Nephron progenitor cell (in vitro differentiated cells): ENCODE data around the gene DDX3X.

Experiments
- DNase-seq: peaks from one replicate; pipeline ENCODE4 v3.0.0; 2021
- H3K27ac Mint-ChIP-seq: 2 replicates; pipeline ENCODE4 v1.8.0; 2021; ENCODE audit warnings: mild to moderate bottlenecking, moderate library complexity, mixed read lengths
- H3K27me3 Mint-ChIP-seq: 2 replicates; pipeline ENCODE4 v1.8.0; 2021; ENCODE audit warnings: mild to moderate bottlenecking, low read depth, mixed read lengths; ENCODE audit not compliant: poor library complexity
- H3K36me3 Mint-ChIP-seq: 2 replicates; pipeline ENCODE4 v1.8.0; 2021; ENCODE audit warnings: low read depth, mixed read lengths
- H3K4me1 Mint-ChIP-seq: 2 replicates; pipeline ENCODE4 v1.8.0; 2021; ENCODE audit warnings: mixed read lengths
- H3K4me3 Mint-ChIP-seq: 2 replicates; pipeline ENCODE4 v1.8.0; 2021; ENCODE audit warnings: mild to moderate bottlenecking, moderate library complexity, mixed read lengths
- H3K9me3 Mint-ChIP-seq: 2 replicates; pipeline ENCODE4 v1.8.0; 2021; ENCODE audit warnings: mild to moderate bottlenecking, moderate library complexity, mixed read lengths
- TF ChIP-seq, protein P1 (sequence below): fragments of 200-600 bp; sonication (generic); IDR thresholded peaks from 2 replicates; pipeline ENCODE4 v1.5.0; 2021; ENCODE audit warnings: antibody characterized with exemption

The DDX3X gene

GRCh38 chrX:41317477-41318208 is 16.3 kb upstream of the DDX3X start:
- H3K36me3 Mint-ChIP-seq, result no peaks in the 10 kb centered on the region
- H3K27ac Mint-ChIP-seq, result no peak overlapping the region
- peaks cover 28% of the 10 kb centered on the region for H3K9me3 Mint-ChIP-seq
- DNase-seq, result no peak
- peaks cover 4% of the 10 kb centered on the region for H3K27me3 Mint-ChIP-seq
- TF ChIP-seq, protein P1, sequence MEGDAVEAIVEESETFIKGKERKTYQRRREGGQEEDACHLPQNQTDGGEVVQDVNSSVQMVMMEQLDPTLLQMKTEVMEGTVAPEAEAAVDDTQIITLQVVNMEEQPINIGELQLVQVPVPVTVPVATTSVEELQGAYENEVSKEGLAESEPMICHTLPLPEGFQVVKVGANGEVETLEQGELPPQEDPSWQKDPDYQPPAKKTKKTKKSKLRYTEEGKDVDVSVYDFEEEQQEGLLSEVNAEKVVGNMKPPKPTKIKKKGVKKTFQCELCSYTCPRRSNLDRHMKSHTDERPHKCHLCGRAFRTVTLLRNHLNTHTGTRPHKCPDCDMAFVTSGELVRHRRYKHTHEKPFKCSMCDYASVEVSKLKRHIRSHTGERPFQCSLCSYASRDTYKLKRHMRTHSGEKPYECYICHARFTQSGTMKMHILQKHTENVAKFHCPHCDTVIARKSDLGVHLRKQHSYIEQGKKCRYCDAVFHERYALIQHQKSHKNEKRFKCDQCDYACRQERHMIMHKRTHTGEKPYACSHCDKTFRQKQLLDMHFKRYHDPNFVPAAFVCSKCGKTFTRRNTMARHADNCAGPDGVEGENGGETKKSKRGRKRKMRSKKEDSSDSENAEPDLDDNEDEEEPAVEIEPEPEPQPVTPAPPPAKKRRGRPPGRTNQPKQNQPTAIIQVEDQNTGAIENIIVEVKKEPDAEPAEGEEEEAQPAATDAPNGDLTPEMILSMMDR, result no peak
- no peaks in the 10 kb centered on the region for H3K4me1 Mint-ChIP-seq
- no peak overlapping the region for H3K4me3 Mint-ChIP-seq

DNA sequence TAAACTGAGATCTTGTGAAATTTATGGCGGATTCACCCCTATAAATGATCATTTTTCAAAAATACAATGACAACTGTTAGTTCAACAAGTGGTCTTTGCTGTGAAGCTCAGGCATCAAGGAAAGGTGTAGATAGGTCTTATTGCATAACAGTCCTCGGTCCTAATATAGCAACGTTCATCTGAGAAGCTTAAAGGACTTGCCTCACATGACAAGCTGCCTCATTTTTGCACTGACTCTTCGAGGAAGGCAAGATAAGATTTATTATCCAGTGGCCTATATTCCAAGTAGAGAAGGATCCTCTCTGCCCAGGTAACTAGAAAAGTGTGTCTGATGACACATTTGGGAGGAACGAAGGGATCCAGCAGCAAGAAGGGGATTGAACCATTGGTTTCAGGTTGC is 13.6 kb upstream of the DDX3X start:
- Mint-ChIP-seq H3K4me1 (no peaks in the 10 kb centered on the region), H3K36me3 (no peaks in the 10 kb centered on the region), H3K4me3 (no peak overlapping the region), H3K27ac (no peak overlapping the region), H3K27me3 (peaks cover 4% of the 10 kb centered on the region), H3K9me3 (peaks cover 17% of the 10 kb centered on the region)
- DNase-seq, result no peak
- TF ChIP-seq, protein P1, result no peak

- DNase-seq, result no peak
- Mint-ChIP-seq H3K27ac (no peak overlapping the region), H3K4me3 (no peak overlapping the region), H3K4me1 (no peaks in the 10 kb centered on the region), H3K27me3 (no peaks in the 10 kb centered on the region), H3K9me3 (peaks cover 15% of the 10 kb centered on the region), H3K36me3 (peaks cover 5% of the 10 kb centered on the region)
- TF ChIP-seq, protein P1, result no peak
Observed at GRCh38 chrX:41322821-41323603, 10.9 kb upstream of the DDX3X start.

GRCh38 chrX:41326431-41326830 is 7.5 kb upstream of the DDX3X start:
- TF ChIP-seq, protein P1, result no peak
- peaks cover 27% of the 10 kb centered on the region for H3K9me3 Mint-ChIP-seq
- H3K27me3 Mint-ChIP-seq, result peaks cover 5% of the 10 kb centered on the region
- peaks cover 5% of the 10 kb centered on the region for H3K36me3 Mint-ChIP-seq
- peak overlapping the region; percentile 46 for H3K27ac Mint-ChIP-seq
- H3K4me1 Mint-ChIP-seq, result peaks cover 9% of the 10 kb centered on the region
- no peak for DNase-seq
- no peak overlapping the region for H3K4me3 Mint-ChIP-seq

DNA sequence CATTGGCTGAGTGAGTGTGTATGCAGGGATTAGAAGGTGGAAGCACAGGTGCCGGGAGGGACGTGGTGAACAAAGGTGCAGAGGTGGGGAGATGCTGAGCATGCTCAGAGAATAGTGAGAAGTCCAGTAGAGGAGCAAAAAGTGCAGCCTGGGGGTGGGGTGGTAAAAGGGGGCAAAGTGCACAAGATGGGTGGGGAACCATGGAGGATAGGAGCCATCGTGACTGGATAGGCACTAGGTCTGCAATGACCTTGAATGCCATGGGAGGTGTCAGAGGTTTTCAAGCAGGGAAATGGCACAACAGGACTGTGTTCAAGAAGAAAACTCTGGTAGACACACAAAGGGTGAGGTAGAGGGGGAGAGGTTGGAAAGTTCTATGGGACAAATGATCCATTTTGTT is 6.6 kb upstream of the DDX3X start:
- H3K9me3 Mint-ChIP-seq, result peaks cover 31% of the 10 kb centered on the region
- peaks cover 16% of the 10 kb centered on the region for H3K4me1 Mint-ChIP-seq
- no peak overlapping the region for H3K4me3 Mint-ChIP-seq
- no peak overlapping the region for H3K27ac Mint-ChIP-seq
- TF ChIP-seq, protein P1, result no peak
- DNase-seq, result no peak
- H3K36me3 Mint-ChIP-seq, result peaks cover 5% of the 10 kb centered on the region
- H3K27me3 Mint-ChIP-seq, result peaks cover 5% of the 10 kb centered on the region
